ENCODE data around the gene GDPD2. TPM values are rescaled to one million over a fixed set of nuclear protein-coding genes. Genes with fewer than 3 reads are reported as not detected.

GDPD2 gene
- total RNA-seq, 2 experiments from 2014 or later = not detected

DNA sequence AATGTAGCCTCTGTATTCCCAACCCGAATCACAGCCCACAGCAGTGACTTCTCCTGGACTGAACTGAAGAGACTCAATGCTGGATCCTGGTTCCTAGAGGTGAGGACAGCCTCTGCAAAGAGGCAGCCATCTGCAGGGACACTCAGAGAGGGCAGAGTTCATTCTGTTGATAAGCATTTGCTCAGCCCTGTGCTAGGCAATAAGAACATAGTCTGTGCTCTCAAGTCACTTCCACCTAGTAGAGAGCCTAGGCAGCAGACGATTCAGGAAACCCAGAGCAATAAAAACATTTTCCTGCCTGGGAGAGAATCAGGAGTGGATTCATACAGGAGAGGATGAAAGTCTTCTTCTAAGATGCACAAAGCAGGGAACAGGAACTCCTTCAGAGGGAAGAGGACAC lies 4.3 kb downstream of the GDPD2 start:
- no peak for DNase-seq
- Mint-ChIP-seq H3K4me1 (ENCODE audit: low read depth) (no peaks in the 10 kb centered on the region), H3K27me3 (no peaks in the 10 kb centered on the region), H3K9me3 (no peaks in the 10 kb centered on the region), H3K27ac (no peak overlapping the region), H3K36me3 (no peaks in the 10 kb centered on the region), H3K4me3 (no peak overlapping the region)
- ChIA-PET CTCF (no interaction called here), POLR2A (no interaction called here)
- intact Hi-C loops (cut with micrococcal nuclease) = no loop called here

DNA sequence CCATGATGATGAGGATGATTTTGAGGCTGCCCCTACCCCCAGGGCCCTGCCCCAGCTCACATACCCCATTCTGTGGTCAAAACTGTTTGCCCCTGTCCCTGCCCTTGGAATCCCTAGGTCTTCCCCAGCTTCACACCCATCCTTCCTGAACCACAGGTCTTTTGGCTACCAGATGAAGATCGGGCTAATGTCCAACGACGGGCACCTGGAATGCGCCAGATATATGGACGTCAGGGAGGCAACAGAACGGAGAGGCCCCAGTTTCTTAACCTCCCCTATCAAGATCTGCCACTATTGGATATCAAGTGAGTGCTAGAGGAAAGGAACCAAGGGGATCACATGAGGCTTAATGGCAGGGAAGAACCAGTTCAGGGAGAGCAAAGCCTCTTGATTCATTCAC lies 6.6 kb downstream of the GDPD2 start:
- ChIA-PET CTCF (no interaction called here), POLR2A (interaction anchor here (0.6 kb wide), 1 partner anchor 202 kb away, joined by 3 read pairs; no protein-coding TSS in a partner anchor)
- H3K36me3 Mint-ChIP-seq = no peaks in the 10 kb centered on the region
- no peaks in the 10 kb centered on the region for H3K9me3 Mint-ChIP-seq
- H3K27ac Mint-ChIP-seq = no peak overlapping the region
- intact Hi-C loops (cut with micrococcal nuclease) = no loop called here
- DNase-seq = no peak
- H3K4me1 Mint-ChIP-seq (ENCODE audit: low read depth) = peaks cover 4% of the 10 kb centered on the region
- no peaks in the 10 kb centered on the region for H3K27me3 Mint-ChIP-seq
- H3K4me3 Mint-ChIP-seq = no peak overlapping the region

GRCh38 chrX:70432936-70433847 lies 10.1 kb downstream of the GDPD2 start:
- ChIA-PET CTCF (interaction anchor here (1.2 to 2.3 kb wide), 3 partner anchors 9 to 237 kb away, joined by 5 to 14 read pairs (median 11); partner anchors contain the start of gene GDPD2), POLR2A (interaction anchor here (0.7 to 1.3 kb wide), 3 partner anchors 23 to 300 kb away, joined by 4 to 5 read pairs (median 5); partner anchors contain the start of genes IGBP1, KIF4A and PDZD11)
- H3K27ac Mint-ChIP-seq = peak overlapping the region; percentile 45
- H3K36me3 Mint-ChIP-seq = no peaks in the 10 kb centered on the region
- no peaks in the 10 kb centered on the region for H3K9me3 Mint-ChIP-seq
- no peak for DNase-seq
- peaks cover 2% of the 10 kb centered on the region for H3K27me3 Mint-ChIP-seq
- intact Hi-C loops (cut with micrococcal nuclease) = no loop called here
- H3K4me3 Mint-ChIP-seq = peak overlapping the region; percentile 86
- peaks cover 7% of the 10 kb centered on the region for H3K4me1 Mint-ChIP-seq (ENCODE audit: low read depth)

GRCh38 chrX:70433848-70434351 lies 10.8 kb downstream of the GDPD2 start:
- intact Hi-C loops (cut with micrococcal nuclease) = loop anchor here (1.0 kb wide), 4 partner anchors 98 to 301 kb away; partner anchors contain the start of genes IGBP1 and KIF4A
- Mint-ChIP-seq H3K27me3 (peaks cover 2% of the 10 kb centered on the region), H3K27ac (peak overlapping the region; percentile 80), H3K4me1 (ENCODE audit: low read depth) (peaks cover 7% of the 10 kb centered on the region), H3K36me3 (no peaks in the 10 kb centered on the region), H3K4me3 (peak overlapping the region; percentile 86), H3K9me3 (no peaks in the 10 kb centered on the region)
- DNase-seq = peak; percentile 83
- POLR2A ChIA-PET = interaction anchor here (0.7 to 1.6 kb wide), 4 partner anchors 11 to 300 kb away, joined by 3 to 5 read pairs (median 4); partner anchors contain the start of genes DLG3, IGBP1, KIF4A and PDZD11
- CTCF ChIA-PET = interaction anchor here (0.8 to 2.3 kb wide), 5 partner anchors 10 to 300 kb away, joined by 3 to 14 read pairs (median 5); partner anchors contain the start of genes GDPD2, KIF4A and PDZD11

GRCh38 chrX:70434352-70434866 lies 11.3 kb downstream of the GDPD2 start:
- POLR2A ChIA-PET = interaction anchor here (0.7 to 1.6 kb wide), 4 partner anchors 10 to 301 kb away, joined by 3 to 5 read pairs (median 4); partner anchors contain the start of genes DLG3, IGBP1, KIF4A and PDZD11
- intact Hi-C loops (cut with micrococcal nuclease) = loop anchor here (1.0 kb wide), 4 partner anchors 98 to 301 kb away; partner anchors contain the start of genes IGBP1 and KIF4A
- peak overlapping the region; percentile 86 for H3K4me3 Mint-ChIP-seq

GRCh38 chrX:70434914-70435586 lies 11.9 kb downstream of the GDPD2 start:
- Mint-ChIP-seq H3K36me3 (no peaks in the 10 kb centered on the region), H3K4me1 (ENCODE audit: low read depth) (peaks cover 9% of the 10 kb centered on the region), H3K27ac (no peak overlapping the region), H3K27me3 (peaks cover 2% of the 10 kb centered on the region), H3K4me3 (peak overlapping the region; percentile 69), H3K9me3 (no peaks in the 10 kb centered on the region)
- intact Hi-C loops (cut with micrococcal nuclease) = loop anchor here (1.0 kb wide), 4 partner anchors 99 to 302 kb away; partner anchors contain the start of genes IGBP1 and KIF4A
- CTCF ChIA-PET = interaction anchor here (1.2 to 1.7 kb wide), 3 partner anchors 17 to 145 kb away, joined by 3 to 11 read pairs (median 5); partner anchors contain the start of genes KIF4A and PDZD11
- no peak for DNase-seq
- POLR2A ChIA-PET = interaction anchor here (1.6 kb wide), 1 partner anchor 9 kb away, joined by 3 read pairs; the partner anchor contains the start of gene DLG3

More at GRCh38 chrX:70434352-70434866, 11.3 kb downstream of the GDPD2 start:
- Mint-ChIP-seq H3K9me3 (no peaks in the 10 kb centered on the region), H3K27me3 (peaks cover 2% of the 10 kb centered on the region), H3K4me1 (ENCODE audit: low read depth) (peaks cover 9% of the 10 kb centered on the region), H3K27ac (peak overlapping the region; percentile 80), H3K36me3 (no peaks in the 10 kb centered on the region)
- CTCF ChIA-PET = interaction anchor here (0.8 to 2.3 kb wide), 6 partner anchors 11 to 301 kb away, joined by 3 to 14 read pairs (median 8); partner anchors contain the start of genes GDPD2, KIF4A and PDZD11
- peak; percentile 85 for DNase-seq

- DNase-seq = peak; percentile 12
- intact Hi-C loops (cut with micrococcal nuclease) = no loop called here
- POLR2A ChIA-PET = no interaction called here
- peaks cover 2% of the 10 kb centered on the region for H3K27me3 Mint-ChIP-seq
- CTCF ChIA-PET = no interaction called here
- H3K27ac Mint-ChIP-seq = no peak overlapping the region
- no peak overlapping the region for H3K4me3 Mint-ChIP-seq
- H3K36me3 Mint-ChIP-seq = no peaks in the 10 kb centered on the region
- no peaks in the 10 kb centered on the region for H3K9me3 Mint-ChIP-seq
- H3K4me1 Mint-ChIP-seq (ENCODE audit: low read depth) = peaks cover 9% of the 10 kb centered on the region
Measured at GRCh38 chrX:70436343-70436742, 13.2 kb downstream of the GDPD2 start.

DNA sequence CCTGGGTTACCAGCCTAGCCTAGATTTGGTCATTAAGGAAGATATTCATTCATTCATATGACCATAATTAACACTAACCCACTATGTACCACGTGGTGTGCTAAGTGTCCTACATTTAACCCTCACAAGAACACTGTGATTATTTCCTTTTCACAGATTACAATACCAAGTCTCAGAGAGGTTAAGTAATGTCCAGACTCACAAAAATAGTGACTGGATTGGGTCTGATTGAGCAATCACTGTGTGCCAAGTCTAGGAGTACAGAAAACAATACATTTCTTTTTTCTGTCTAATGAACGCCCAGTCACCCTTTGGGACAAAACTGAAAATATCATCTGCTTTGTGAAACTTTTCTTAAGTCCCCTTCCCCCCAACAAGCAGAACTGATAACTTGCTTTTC lies 13.9 kb downstream of the GDPD2 start:
- intact Hi-C loops (cut with micrococcal nuclease) = no loop called here
- ChIA-PET POLR2A (no interaction called here), CTCF (no interaction called here)
- DNase-seq = no peak
- peaks cover 9% of the 10 kb centered on the region for H3K4me1 Mint-ChIP-seq (ENCODE audit: low read depth)
- H3K27me3 Mint-ChIP-seq = peaks cover 5% of the 10 kb centered on the region
- H3K36me3 Mint-ChIP-seq = no peaks in the 10 kb centered on the region
- H3K27ac Mint-ChIP-seq = no peak overlapping the region
- H3K4me3 Mint-ChIP-seq = no peak overlapping the region
- no peaks in the 10 kb centered on the region for H3K9me3 Mint-ChIP-seq

DNA sequence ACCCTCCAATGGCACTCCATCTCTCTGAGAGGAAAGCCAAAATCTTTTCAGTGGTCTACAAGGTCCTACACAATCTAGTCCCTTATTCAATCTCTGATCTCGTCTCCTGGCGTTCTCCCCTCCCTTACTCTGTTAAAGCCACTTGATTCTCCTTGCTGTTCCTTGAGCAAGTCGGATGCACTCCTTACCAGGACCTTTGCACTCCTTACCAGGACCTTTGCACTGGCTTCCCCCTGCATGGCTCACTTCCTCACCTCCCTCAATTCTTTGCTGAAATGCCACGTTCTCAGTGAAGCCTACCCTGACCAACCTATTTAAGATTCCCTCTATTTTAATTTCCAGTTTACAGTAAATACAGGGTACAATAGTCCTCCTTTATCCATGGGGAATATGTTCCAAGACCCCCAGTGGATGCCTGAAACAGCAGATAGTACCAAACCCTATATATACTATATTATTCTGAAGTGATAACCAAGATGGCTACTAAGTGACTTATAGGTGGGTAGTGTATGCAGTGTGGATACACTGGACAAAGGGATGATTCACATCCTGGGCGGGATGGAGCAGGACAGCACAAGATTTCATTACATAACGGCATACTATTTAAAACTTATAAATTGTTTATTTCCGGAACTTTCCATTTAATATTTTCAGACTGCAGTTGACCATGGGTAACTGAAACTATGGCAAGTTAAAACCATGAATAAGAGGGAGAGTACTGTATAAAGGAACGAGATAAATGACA lies 15.0 kb downstream of the GDPD2 start:
- peaks cover 9% of the 10 kb centered on the region for H3K27me3 Mint-ChIP-seq
- H3K9me3 Mint-ChIP-seq = no peaks in the 10 kb centered on the region
- CTCF ChIA-PET = no interaction called here
- no peak overlapping the region for H3K27ac Mint-ChIP-seq
- peaks cover 8% of the 10 kb centered on the region for H3K4me1 Mint-ChIP-seq (ENCODE audit: low read depth)
- no peak for DNase-seq
- POLR2A ChIA-PET = no interaction called here
- H3K4me3 Mint-ChIP-seq = no peak overlapping the region
- intact Hi-C loops (cut with micrococcal nuclease) = no loop called here
- H3K36me3 Mint-ChIP-seq = no peaks in the 10 kb centered on the region

- no peak overlapping the region for H3K4me3 Mint-ChIP-seq
- no peak overlapping the region for H3K27ac Mint-ChIP-seq
- CTCF ChIA-PET = no interaction called here
- POLR2A ChIA-PET = no interaction called here
- H3K36me3 Mint-ChIP-seq = no peaks in the 10 kb centered on the region
- H3K4me1 Mint-ChIP-seq (ENCODE audit: low read depth) = peaks cover 6% of the 10 kb centered on the region
- intact Hi-C loops (cut with micrococcal nuclease) = no loop called here
- H3K27me3 Mint-ChIP-seq = peaks cover 9% of the 10 kb centered on the region
- DNase-seq = no peak
- H3K9me3 Mint-ChIP-seq = no peaks in the 10 kb centered on the region
Measured at GRCh38 chrX:70439016-70439415, 15.9 kb downstream of the GDPD2 start.

GRCh38 chrX:70442224-70442623 lies 19.1 kb downstream of the GDPD2 start:
- H3K27me3 Mint-ChIP-seq = peaks cover 11% of the 10 kb centered on the region
- ChIA-PET POLR2A (no interaction called here), CTCF (interaction anchor here (1.5 kb wide), 1 partner anchor 10 kb away, joined by 5 read pairs; no protein-coding TSS in a partner anchor)
- H3K36me3 Mint-ChIP-seq = no peaks in the 10 kb centered on the region
- intact Hi-C loops (cut with micrococcal nuclease) = no loop called here
- H3K4me1 Mint-ChIP-seq (ENCODE audit: low read depth) = peaks cover 2% of the 10 kb centered on the region
- H3K4me3 Mint-ChIP-seq = no peak overlapping the region
- H3K9me3 Mint-ChIP-seq = no peaks in the 10 kb centered on the region
- no peak overlapping the region for H3K27ac Mint-ChIP-seq
- DNase-seq = no peak
